Activated CD8-positive, alpha-beta memory T cell treated with anti-CD3 and anti-CD28 coated beads for 36 hours (primary cell): ENCODE data around the gene PTP4A1. TPM values are rescaled to one million over a fixed set of nuclear protein-coding genes. Genes with fewer than 3 reads are reported as not detected.

Experiments
- CTCF ChIA-PET: fragments of 350-600 bp; sonication (Branson Sonifier 250); formaldehyde crosslinking; loops from one replicate; lab custom pipeline; 2021; ENCODE audit warnings: antibody characterized with exemption; lab: Charles Lee
- POLR2A ChIA-PET: fragments of 350-600 bp; sonication (Branson Sonifier 250); formaldehyde crosslinking; loops from one replicate; lab custom pipeline; 2021; ENCODE audit warnings: antibody characterized with exemption; lab: Charles Lee
- total RNA-seq, 2 experiments: library from RNA; stranded (reverse); gene quantifications; one replicate each; pipeline ENCODE4 v1.2.3, GENCODE V29; 2021

Gene PTP4A1
- total RNA-seq, 2 experiments from 2014 or later: 87.9 to 96.6 TPM

GRCh38 chr6:63553900-63554299, 18.4 kb upstream of the PTP4A1 start:
- ChIA-PET POLR2A (no interaction called here), CTCF (no interaction called here)

DNA sequence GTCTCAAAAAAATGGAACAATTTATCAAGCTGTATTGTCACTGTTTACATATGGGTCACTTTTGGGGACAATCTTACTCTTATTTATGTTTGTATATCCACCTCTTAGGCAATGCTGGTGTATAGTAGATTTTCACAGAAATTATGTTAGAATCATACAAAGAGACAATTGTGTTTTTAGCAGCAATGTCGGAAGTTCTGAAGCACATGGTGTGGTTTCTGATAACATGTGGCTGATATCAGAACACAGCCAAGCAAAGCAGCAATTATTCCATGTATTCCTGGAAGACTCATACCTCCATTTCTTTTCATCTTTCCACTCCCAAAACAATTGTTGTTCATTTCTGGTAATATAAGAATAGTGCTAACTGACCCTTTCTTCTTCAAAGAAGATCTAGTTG, 17.5 kb upstream of the PTP4A1 start:
- CTCF ChIA-PET: interaction anchor here (1.0 kb wide), 1 partner anchor 25 kb away, joined by 3 read pairs; no protein-coding TSS in a partner anchor
- POLR2A ChIA-PET: no interaction called here

GRCh38 chr6:63556369-63556768, 15.9 kb upstream of the PTP4A1 start:
- CTCF ChIA-PET: no interaction called here
- POLR2A ChIA-PET: no interaction called here

DNA sequence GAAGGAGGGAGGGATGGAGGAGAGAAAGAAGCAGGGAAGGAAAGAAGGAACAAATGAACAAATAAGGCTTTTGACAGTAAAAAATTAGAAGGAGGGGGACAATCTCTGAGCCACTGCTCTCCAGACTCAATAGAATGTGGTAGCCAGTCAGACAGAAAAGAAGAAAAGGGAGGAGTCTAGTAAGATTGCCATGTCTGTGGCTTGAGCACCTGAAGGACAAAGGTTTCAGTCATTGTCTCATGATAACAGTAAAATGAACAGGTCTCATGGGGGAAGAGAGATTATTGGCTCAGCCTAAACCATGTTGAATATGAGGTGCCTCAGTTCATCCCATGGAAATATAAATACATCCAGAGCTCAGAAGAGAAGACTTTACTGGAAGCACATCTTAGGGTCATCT, 14.0 kb upstream of the PTP4A1 start:
- CTCF ChIA-PET: no interaction called here
- POLR2A ChIA-PET: no interaction called here

- ChIA-PET POLR2A (no interaction called here), CTCF (no interaction called here)
Observed at GRCh38 chr6:63560801-63561287, 11.4 kb upstream of the PTP4A1 start.

GRCh38 chr6:63561288-63561687, 11.0 kb upstream of the PTP4A1 start:
- POLR2A ChIA-PET: no interaction called here
- CTCF ChIA-PET: no interaction called here

DNA sequence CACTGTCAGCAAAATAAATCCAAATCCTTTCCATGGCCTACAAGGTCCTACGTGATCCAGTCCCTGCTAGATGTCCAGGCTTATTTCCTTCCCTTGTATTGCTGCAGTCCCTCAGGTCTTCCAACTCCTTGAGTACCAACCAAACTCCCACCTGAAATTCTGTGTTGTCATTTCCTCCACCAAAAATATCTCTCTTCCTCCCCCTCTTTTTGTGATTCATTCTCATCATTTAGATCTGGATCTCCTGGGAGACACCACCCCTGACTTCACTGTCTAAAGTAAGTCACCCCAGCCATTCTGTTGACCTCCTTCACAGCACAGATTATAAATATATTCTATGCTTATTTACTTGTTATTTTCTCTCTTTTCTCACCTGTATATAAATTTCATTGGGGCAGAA, 9.0 kb upstream of the PTP4A1 start:
- ChIA-PET CTCF (no interaction called here), POLR2A (no interaction called here)

GRCh38 chr6:63565058-63565726, 7.1 kb upstream of the PTP4A1 start:
- POLR2A ChIA-PET: no interaction called here
- CTCF ChIA-PET: no interaction called here

- CTCF ChIA-PET: no interaction called here
- POLR2A ChIA-PET: no interaction called here
Observed at GRCh38 chr6:63565727-63566596, 6.3 kb upstream of the PTP4A1 start.

- ChIA-PET CTCF (interaction anchor here (0.8 kb wide), 1 partner anchor 31 kb away, joined by 3 read pairs; no protein-coding TSS in a partner anchor), POLR2A (no interaction called here)
Observed at GRCh38 chr6:63567966-63568365, 4.3 kb upstream of the PTP4A1 start.

GRCh38 chr6:63571361-63572043, 778 bp upstream of the PTP4A1 start:
- ChIA-PET CTCF (no interaction called here), POLR2A (no interaction called here)

GRCh38 chr6:63572747-63573075, 431 bp downstream of the PTP4A1 start:
- ChIA-PET POLR2A (interaction anchor here (2.2 kb wide), 1 partner anchor 63 kb away, joined by 14 read pairs; the partner anchor contains the start of gene PHF3), CTCF (no interaction called here)

GRCh38 chr6:63573076-63573898, 1.0 kb downstream of the PTP4A1 start:
- CTCF ChIA-PET: interaction anchor here (0.8 to 1.7 kb wide), 2 partner anchors 27 to 191 kb away, joined by 3 to 7 read pairs; no protein-coding TSS in a partner anchor
- POLR2A ChIA-PET: interaction anchor here (0.7 to 2.2 kb wide), 3 partner anchors 15 to 62 kb away, joined by 3 to 14 read pairs (median 3); partner anchors contain the start of gene PHF3

- ChIA-PET POLR2A (interaction anchor here (0.7 to 2.2 kb wide), 3 partner anchors 14 to 61 kb away, joined by 3 to 14 read pairs (median 3); partner anchors contain the start of gene PHF3), CTCF (interaction anchor here (0.8 to 1.7 kb wide), 2 partner anchors 26 to 190 kb away, joined by 3 to 7 read pairs; no protein-coding TSS in a partner anchor)
Observed at GRCh38 chr6:63573899-63574553, 1.7 kb downstream of the PTP4A1 start.

GRCh38 chr6:63574554-63574900, 2.2 kb downstream of the PTP4A1 start:
- POLR2A ChIA-PET: interaction anchor here (2.2 kb wide), 1 partner anchor 61 kb away, joined by 14 read pairs; the partner anchor contains the start of gene PHF3
- CTCF ChIA-PET: interaction anchor here (1.7 kb wide), 1 partner anchor 190 kb away, joined by 7 read pairs; no protein-coding TSS in a partner anchor

GRCh38 chr6:63576147-63576772, 4.0 kb downstream of the PTP4A1 start:
- POLR2A ChIA-PET: no interaction called here
- CTCF ChIA-PET: no interaction called here

DNA sequence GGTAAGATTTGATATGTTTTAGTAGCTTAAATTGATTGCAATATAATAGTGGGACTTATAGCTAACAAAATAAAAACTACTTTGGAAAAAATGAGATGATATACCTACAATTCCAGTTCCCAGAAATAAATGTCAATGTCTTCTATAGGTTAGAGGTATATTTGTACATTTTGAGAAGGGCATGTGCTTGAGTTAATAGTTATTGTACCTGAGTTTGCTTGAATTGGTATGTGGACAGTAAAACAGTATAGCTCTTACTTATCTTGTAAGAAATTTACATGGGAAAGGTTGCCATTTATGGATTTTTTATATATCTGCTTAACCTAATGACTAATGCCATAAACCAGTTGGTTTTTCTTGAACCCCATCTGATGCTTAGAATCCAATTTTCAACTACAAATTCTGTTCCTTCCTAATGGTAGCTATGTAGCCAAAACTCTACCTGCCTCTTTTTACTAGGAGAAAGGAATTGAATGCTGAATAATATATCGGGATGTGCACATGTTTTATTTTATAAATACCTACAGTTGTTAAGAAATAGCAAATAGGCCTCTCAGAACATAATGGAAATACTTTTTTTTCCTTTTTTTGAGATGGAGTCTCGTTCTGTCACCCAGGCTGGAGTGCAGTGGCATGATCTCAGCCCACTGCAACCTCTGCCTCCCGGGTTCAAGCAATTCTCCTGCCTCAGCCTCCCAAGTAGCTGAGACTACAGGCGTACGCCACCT, 4.9 kb downstream of the PTP4A1 start:
- POLR2A ChIA-PET: interaction anchor here (0.6 kb wide), 1 partner anchor 162 kb away, joined by 3 read pairs; no protein-coding TSS in a partner anchor
- CTCF ChIA-PET: no interaction called here
